ENCODE results near the gene KYAT1.
A peak's percentile ranks its signal among the peaks of the same experiment; 100 is the strongest.
"Not testable (repeated sequence)": the region's sequence is repeated elsewhere in the genome, so short reads cannot be mapped to it uniquely, and the experiment has no call there.

KYAT1 gene

GRCh38 chr9:128886211-128886891 is 4.6 kb upstream of the KYAT1 start:
- DNase-seq (ENCODE audit: insufficient read length, low spot score) (no peak), FAIRE-seq (no peak)

- DNase-seq (ENCODE audit: insufficient read length, low spot score) (no peak), FAIRE-seq (no peak)
Observed at GRCh38 chr9:128885798-128886197, 4.0 kb upstream of the KYAT1 start.

- FAIRE-seq (no peak), DNase-seq (ENCODE audit: insufficient read length, low spot score) (no peak)
Observed at GRCh38 chr9:128885376-128885775, 3.6 kb upstream of the KYAT1 start.

- DNase-seq (ENCODE audit: insufficient read length, low spot score) (no peak), FAIRE-seq (no peak)
Observed at GRCh38 chr9:128884164-128884563, 2.4 kb upstream of the KYAT1 start.

- peak; percentile 18 for FAIRE-seq
Observed at GRCh38 chr9:128882677-128883603, 1.2 kb upstream of the KYAT1 start.

GRCh38 chr9:128877852-128878251 is 3.9 kb downstream of the KYAT1 start:
- DNase-seq (ENCODE audit: insufficient read length, low spot score) (no peak), FAIRE-seq (no peak)

More at GRCh38 chr9:128882677-128883603, 1.2 kb upstream of the KYAT1 start:
- no peak for DNase-seq (ENCODE audit: insufficient read length, low spot score)

GRCh38 chr9:128870941-128871265 is 10.8 kb downstream of the KYAT1 start:
- FAIRE-seq; DNase-seq (ENCODE audit: insufficient read length, low spot score): not testable (repeated sequence)

GRCh38 chr9:128870128-128870940 is 11.4 kb downstream of the KYAT1 start:
- FAIRE-seq (no peak), DNase-seq (ENCODE audit: insufficient read length, low spot score) (no peak)

GRCh38 chr9:128863647-128864046 is 18.1 kb downstream of the KYAT1 start:
- peak; percentile 78 for DNase-seq (ENCODE audit: insufficient read length, low spot score)
- no peak for FAIRE-seq

- FAIRE-seq (no peak), DNase-seq (ENCODE audit: insufficient read length, low spot score) (no peak)
Observed at GRCh38 chr9:128862401-128862851, 19.3 kb downstream of the KYAT1 start.

GRCh38 chr9:128861501-128861900 is 20.2 kb downstream of the KYAT1 start:
- no peak for DNase-seq (ENCODE audit: insufficient read length, low spot score)
- FAIRE-seq = no peak

- DNase-seq (ENCODE audit: insufficient read length, low spot score) = no peak
- no peak for FAIRE-seq
Observed at GRCh38 chr9:128860937-128861336, 20.8 kb downstream of the KYAT1 start.

GRCh38 chr9:128858476-128858875 is 23.3 kb downstream of the KYAT1 start:
- FAIRE-seq = not testable (repeated sequence)

GRCh38 chr9:128854454-128854853 is 27.3 kb downstream of the KYAT1 start:
- not testable (repeated sequence) for DNase-seq (ENCODE audit: insufficient read length, low spot score); FAIRE-seq

More at GRCh38 chr9:128858476-128858875, 23.3 kb downstream of the KYAT1 start:
- not testable (repeated sequence) for DNase-seq (ENCODE audit: insufficient read length, low spot score)

GRCh38 chr9:128852646-128853045 is 29.1 kb downstream of the KYAT1 start:
- not testable (repeated sequence) for DNase-seq (ENCODE audit: insufficient read length, low spot score); FAIRE-seq

GRCh38 chr9:128851779-128852600 is 29.8 kb downstream of the KYAT1 start:
- not testable (repeated sequence) for FAIRE-seq; DNase-seq (ENCODE audit: insufficient read length, low spot score)

GRCh38 chr9:128851024-128851423 is 30.7 kb downstream of the KYAT1 start:
- not testable (repeated sequence) for FAIRE-seq

GRCh38 chr9:128847803-128848202 is 33.9 kb downstream of the KYAT1 start:
- DNase-seq (ENCODE audit: insufficient read length, low spot score) (no peak), FAIRE-seq (no peak)

More at GRCh38 chr9:128851024-128851423, 30.7 kb downstream of the KYAT1 start:
- DNase-seq (ENCODE audit: insufficient read length, low spot score) = not testable (repeated sequence)

- no peak for FAIRE-seq
- DNase-seq (ENCODE audit: insufficient read length, low spot score) = no peak
Observed at GRCh38 chr9:128846680-128847030, 35.1 kb downstream of the KYAT1 start.
